Measurements from ENCODE around the gene GLYR1. TPM values are rescaled to one million over a fixed set of nuclear protein-coding genes. Genes with fewer than 3 reads are reported as not detected.
A peak's percentile ranks its signal among the peaks of the same experiment; 100 is the strongest.

The GLYR1 gene
- total RNA-seq, 2 donors from 2014 or later, result 99.3 to 108 TPM

DNA sequence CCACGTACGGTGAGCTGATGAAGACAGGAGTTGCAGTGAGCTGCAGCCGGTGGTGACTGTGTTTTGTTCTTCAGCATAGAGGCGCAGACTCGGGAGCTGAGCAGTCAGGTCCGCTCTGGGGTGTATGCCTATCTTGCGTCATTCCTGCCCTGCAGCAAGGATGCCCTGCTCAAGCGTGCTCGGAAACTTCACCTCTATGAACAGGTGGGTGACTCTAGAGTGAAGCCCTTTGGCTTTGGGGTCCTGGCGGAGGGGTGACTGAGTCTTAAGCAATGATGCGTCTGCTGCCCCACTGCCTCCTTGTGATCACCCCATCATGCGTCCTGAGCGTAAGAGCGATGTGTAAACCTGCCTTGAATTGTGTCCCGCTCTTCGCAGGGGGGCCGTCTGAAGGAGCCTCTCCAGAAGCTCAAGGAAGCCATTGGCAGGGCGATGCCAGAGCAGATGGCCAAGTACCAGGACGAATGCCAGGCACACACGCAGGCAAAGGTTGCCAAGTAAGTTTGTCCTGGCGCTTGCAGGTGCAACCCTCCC lies 23.1 kb upstream of the GLYR1 start:
- TF ChIP-seq, protein P1, sequence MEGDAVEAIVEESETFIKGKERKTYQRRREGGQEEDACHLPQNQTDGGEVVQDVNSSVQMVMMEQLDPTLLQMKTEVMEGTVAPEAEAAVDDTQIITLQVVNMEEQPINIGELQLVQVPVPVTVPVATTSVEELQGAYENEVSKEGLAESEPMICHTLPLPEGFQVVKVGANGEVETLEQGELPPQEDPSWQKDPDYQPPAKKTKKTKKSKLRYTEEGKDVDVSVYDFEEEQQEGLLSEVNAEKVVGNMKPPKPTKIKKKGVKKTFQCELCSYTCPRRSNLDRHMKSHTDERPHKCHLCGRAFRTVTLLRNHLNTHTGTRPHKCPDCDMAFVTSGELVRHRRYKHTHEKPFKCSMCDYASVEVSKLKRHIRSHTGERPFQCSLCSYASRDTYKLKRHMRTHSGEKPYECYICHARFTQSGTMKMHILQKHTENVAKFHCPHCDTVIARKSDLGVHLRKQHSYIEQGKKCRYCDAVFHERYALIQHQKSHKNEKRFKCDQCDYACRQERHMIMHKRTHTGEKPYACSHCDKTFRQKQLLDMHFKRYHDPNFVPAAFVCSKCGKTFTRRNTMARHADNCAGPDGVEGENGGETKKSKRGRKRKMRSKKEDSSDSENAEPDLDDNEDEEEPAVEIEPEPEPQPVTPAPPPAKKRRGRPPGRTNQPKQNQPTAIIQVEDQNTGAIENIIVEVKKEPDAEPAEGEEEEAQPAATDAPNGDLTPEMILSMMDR (conservative IDR thresholded peaks at IDR 0.05), result no peak
- Histone ChIP-seq H3K36me3 (ENCODE audit: control insufficient read depth, insufficient read depth, low read length) (peaks cover 73% of the 10 kb centered on the region), H3K4me3 (ENCODE audit: low read length) (no peak overlapping the region), H3K9ac (ENCODE audit: extremely low read depth, low read length, poor library complexity, severe bottlenecking) (no peak overlapping the region), H3K27me3 (ENCODE audit: control insufficient read depth, insufficient read depth, low read length, poor library complexity, severe bottlenecking) (no peaks in the 10 kb centered on the region), H3K4me1 (ENCODE audit: control insufficient read depth, insufficient read depth, low read length) (peaks cover 8% of the 10 kb centered on the region), H3K9me3 (ENCODE audit: control insufficient read depth, low read length) (no peaks in the 10 kb centered on the region), H3K27ac (ENCODE audit: low read depth, low read length) (no peak overlapping the region)
- Mint-ChIP-seq H3K27me3 (ENCODE audit: insufficient read depth) (no peaks in the 10 kb centered on the region), H3K27ac (no peak overlapping the region), H3K4me3 (no peak overlapping the region), H3K4me1 (peaks cover 13% of the 10 kb centered on the region), H3K36me3 (ENCODE audit: low read depth) (peaks cover 57% of the 10 kb centered on the region), H3K9me3 (no peaks in the 10 kb centered on the region)
- DNase-seq, result no peak
- WGBS, 2 experiments (ENCODE audit: insufficient coverage in 1 of 2, insufficient read length in 1 of 2), result 93 to 96% methylated on average over 21 of the region's 21 CpGs

DNA sequence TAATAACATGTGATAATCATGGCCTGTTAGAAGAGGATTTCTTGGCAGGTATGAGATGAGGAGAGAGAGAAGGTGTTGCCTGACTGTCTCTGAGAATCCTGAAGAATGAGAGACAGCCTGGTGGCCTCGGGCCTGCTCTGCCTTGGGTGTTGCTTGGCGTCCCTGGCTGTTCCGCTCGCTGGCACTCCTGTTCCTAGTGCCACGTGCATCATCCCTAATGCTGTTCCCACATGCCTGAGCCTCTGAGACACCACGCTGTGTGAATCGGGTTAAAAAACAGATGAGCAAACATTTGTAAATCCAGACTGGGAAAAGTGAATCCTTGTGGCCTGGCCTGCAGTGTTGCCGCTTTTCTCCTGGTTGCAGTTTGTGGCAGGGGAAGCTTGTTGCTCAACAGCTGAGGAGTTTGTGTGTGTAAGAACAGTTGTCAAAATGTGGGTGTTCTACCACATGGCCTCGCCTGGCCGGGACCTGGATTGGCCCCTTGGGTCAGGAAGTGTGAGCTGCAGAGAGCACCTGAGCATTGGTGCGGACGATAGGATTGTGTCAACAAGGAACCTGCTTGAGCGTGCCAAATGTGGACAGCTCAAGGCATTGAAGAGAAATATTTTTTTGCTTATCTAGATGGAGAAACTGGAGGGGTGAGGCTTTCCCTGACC lies 22.2 kb upstream of the GLYR1 start:
- no peak overlapping the region for H3K27ac ChIP-seq (ENCODE audit: low read depth, low read length)
- Mint-ChIP-seq H3K27me3 (ENCODE audit: insufficient read depth) (no peaks in the 10 kb centered on the region), H3K27ac (peak overlapping the region; percentile 61), H3K4me3 (no peak overlapping the region), H3K4me1 (peaks cover 13% of the 10 kb centered on the region), H3K36me3 (ENCODE audit: low read depth) (peaks cover 54% of the 10 kb centered on the region), H3K9me3 (no peaks in the 10 kb centered on the region)
- no peak for DNase-seq
- H3K4me3 ChIP-seq (ENCODE audit: low read length), result no peak overlapping the region
- H3K9me3 ChIP-seq (ENCODE audit: control insufficient read depth, low read length), result no peaks in the 10 kb centered on the region
- no peak overlapping the region for H3K9ac ChIP-seq (ENCODE audit: extremely low read depth, low read length, poor library complexity, severe bottlenecking)
- peaks cover 70% of the 10 kb centered on the region for H3K36me3 ChIP-seq (ENCODE audit: control insufficient read depth, insufficient read depth, low read length)
- 93 to 97% methylated on average over 10 to 13 of the region's 13 CpGs for WGBS, 2 experiments (ENCODE audit: insufficient coverage in 1 of 2, insufficient read length in 1 of 2)
- TF ChIP-seq, protein P1 (conservative IDR thresholded peaks at IDR 0.05), result no peak
- peaks cover 8% of the 10 kb centered on the region for H3K4me1 ChIP-seq (ENCODE audit: control insufficient read depth, insufficient read depth, low read length)
- no peaks in the 10 kb centered on the region for H3K27me3 ChIP-seq (ENCODE audit: control insufficient read depth, insufficient read depth, low read length, poor library complexity, severe bottlenecking)

DNA sequence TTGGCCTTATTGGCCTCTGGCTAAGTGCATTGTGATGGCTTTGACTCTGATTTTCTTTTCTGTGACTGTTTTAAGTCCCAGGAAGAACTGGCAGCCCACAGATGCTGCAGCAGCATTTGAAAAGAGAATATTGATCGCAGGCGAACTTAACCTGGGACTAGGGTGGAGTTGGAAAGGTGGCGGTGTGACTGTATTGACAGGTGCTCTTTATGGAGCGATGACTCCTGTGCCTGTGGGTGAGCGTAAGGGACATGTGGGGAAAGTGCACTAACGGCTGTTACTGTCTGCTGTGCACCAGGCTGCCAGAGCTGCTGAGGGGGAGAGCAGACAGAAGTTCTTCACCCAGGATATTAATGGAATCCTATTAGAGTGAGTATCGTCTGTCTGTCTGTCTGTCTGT lies 21.4 kb upstream of the GLYR1 start:
- Mint-ChIP-seq H3K4me3 (no peak overlapping the region), H3K27ac (peak overlapping the region; percentile 61), H3K9me3 (no peaks in the 10 kb centered on the region), H3K4me1 (peaks cover 13% of the 10 kb centered on the region), H3K36me3 (ENCODE audit: low read depth) (peaks cover 57% of the 10 kb centered on the region), H3K27me3 (ENCODE audit: insufficient read depth) (no peaks in the 10 kb centered on the region)
- Histone ChIP-seq H3K36me3 (ENCODE audit: control insufficient read depth, insufficient read depth, low read length) (peaks cover 68% of the 10 kb centered on the region), H3K4me1 (ENCODE audit: control insufficient read depth, insufficient read depth, low read length) (peaks cover 8% of the 10 kb centered on the region), H3K9me3 (ENCODE audit: control insufficient read depth, low read length) (no peaks in the 10 kb centered on the region), H3K4me3 (ENCODE audit: low read length) (no peak overlapping the region), H3K27ac (ENCODE audit: low read depth, low read length) (no peak overlapping the region), H3K27me3 (ENCODE audit: control insufficient read depth, insufficient read depth, low read length, poor library complexity, severe bottlenecking) (no peaks in the 10 kb centered on the region), H3K9ac (ENCODE audit: extremely low read depth, low read length, poor library complexity, severe bottlenecking) (no peak overlapping the region)
- WGBS, 2 experiments (ENCODE audit: insufficient coverage in 1 of 2, insufficient read length in 1 of 2), result 88 to 100% methylated on average over 6 to 7 of the region's 7 CpGs
- DNase-seq, result no peak
- TF ChIP-seq, protein P1 (conservative IDR thresholded peaks at IDR 0.05), result no peak

All from endodermal cell (in vitro differentiated cells).